Neutrophil (primary cell): ENCODE results near the gene SLC46A2.

ENCODE experiments used
- H3K27ac ChIP-seq: fragments of 200-600 bp; sonication (generic); 2 replicates; pipeline ENCODE4 v1.5.1; 2016; ENCODE audit warnings: mild to moderate bottlenecking, moderate library complexity
- H3K27me3 ChIP-seq: fragments of 200-600 bp; sonication (generic); 2 replicates; pipeline ENCODE4 v1.6.0; 2016; ENCODE audit warnings: mild to moderate bottlenecking
- H3K36me3 ChIP-seq: fragments of 200-600 bp; sonication (generic); 2 replicates; pipeline ENCODE4 v1.5.1; 2017
- H3K4me1 ChIP-seq, 2 experiments: fragments of 200-600 bp in 1 of 2; sonication (generic) in 1 of 2; 1 replicate in 1 of 2; 2 replicates in 1 of 2; pipeline versions ENCODE4 v1.5.1 to v1.6.1; 2013 to 2016; ENCODE audit warnings: low read depth in 1 of 2, low read length in 1 of 2, mild to moderate bottlenecking in 1 of 2, moderate library complexity in 1 of 2; ENCODE audit not compliant: control insufficient read depth in 1 of 2, insufficient read depth in 1 of 2
- H3K4me3 ChIP-seq, 2 experiments: fragments of 200-600 bp in 1 of 2; sonication (generic) in 1 of 2; 1 replicate in 1 of 2; 2 replicates in 1 of 2; pipeline ENCODE4 v1.5.1; 2013 to 2016; ENCODE audit warnings: low read depth in 1 of 2, low read length in 1 of 2, mild to moderate bottlenecking in 1 of 2, moderate library complexity in 1 of 2
- H3K9me3 ChIP-seq: fragments of 200-600 bp; sonication (generic); 2 replicates; pipeline ENCODE4 v1.5.1; 2016
- TF ChIP-seq, protein P1 (sequence below): fragments of 200-600 bp; sonication (generic); IDR thresholded peaks from 2 replicates; pipeline ENCODE4 v1.5.1; 2016; ENCODE audit warnings: antibody characterized with exemption

The SLC46A2 gene

DNA sequence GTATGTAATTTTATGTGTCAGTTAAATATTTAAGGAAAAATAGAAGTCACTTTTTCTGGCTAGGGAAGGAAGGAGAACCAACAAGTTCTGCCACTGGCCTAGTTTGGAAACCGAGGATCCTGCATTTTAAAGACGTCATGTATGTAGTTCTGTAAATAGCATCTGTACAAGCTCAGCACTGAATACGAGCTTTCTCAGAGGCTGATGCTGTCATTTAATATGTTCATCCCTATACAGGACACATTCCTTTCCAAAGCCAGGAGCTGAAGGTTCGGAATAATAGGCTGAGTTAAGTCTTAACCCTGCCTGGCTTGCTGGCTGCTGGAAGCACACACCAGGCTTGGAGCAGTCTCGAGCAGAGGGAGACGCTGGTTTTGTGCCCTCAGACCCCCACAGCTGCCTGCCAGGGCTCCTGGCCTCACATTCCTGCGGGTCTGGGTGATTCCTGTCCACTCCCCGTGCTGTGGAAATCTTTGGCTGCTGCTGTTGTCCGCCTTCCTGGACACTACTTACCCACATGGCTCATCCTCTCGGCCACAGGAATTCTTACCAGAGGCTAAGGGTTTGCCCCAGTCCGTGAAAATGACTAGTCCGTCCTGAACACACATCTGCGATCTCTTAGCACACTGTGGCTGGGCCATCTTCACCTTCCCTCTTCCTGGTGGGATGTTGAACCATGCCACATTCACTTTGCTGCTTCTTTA, 36.6 kb downstream of the SLC46A2 start:
- no peaks in the 10 kb centered on the region for H3K36me3 ChIP-seq
- no peaks in the 10 kb centered on the region for H3K9me3 ChIP-seq
- H3K4me3 ChIP-seq: no peak overlapping the region
- TF ChIP-seq, protein P1, sequence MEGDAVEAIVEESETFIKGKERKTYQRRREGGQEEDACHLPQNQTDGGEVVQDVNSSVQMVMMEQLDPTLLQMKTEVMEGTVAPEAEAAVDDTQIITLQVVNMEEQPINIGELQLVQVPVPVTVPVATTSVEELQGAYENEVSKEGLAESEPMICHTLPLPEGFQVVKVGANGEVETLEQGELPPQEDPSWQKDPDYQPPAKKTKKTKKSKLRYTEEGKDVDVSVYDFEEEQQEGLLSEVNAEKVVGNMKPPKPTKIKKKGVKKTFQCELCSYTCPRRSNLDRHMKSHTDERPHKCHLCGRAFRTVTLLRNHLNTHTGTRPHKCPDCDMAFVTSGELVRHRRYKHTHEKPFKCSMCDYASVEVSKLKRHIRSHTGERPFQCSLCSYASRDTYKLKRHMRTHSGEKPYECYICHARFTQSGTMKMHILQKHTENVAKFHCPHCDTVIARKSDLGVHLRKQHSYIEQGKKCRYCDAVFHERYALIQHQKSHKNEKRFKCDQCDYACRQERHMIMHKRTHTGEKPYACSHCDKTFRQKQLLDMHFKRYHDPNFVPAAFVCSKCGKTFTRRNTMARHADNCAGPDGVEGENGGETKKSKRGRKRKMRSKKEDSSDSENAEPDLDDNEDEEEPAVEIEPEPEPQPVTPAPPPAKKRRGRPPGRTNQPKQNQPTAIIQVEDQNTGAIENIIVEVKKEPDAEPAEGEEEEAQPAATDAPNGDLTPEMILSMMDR: no peak
- peaks cover 35 to 48% of the 10 kb centered on the region in 2 experiments for H3K4me1 ChIP-seq
- no peaks in the 10 kb centered on the region for H3K27me3 ChIP-seq
- no peak overlapping the region for H3K27ac ChIP-seq

DNA sequence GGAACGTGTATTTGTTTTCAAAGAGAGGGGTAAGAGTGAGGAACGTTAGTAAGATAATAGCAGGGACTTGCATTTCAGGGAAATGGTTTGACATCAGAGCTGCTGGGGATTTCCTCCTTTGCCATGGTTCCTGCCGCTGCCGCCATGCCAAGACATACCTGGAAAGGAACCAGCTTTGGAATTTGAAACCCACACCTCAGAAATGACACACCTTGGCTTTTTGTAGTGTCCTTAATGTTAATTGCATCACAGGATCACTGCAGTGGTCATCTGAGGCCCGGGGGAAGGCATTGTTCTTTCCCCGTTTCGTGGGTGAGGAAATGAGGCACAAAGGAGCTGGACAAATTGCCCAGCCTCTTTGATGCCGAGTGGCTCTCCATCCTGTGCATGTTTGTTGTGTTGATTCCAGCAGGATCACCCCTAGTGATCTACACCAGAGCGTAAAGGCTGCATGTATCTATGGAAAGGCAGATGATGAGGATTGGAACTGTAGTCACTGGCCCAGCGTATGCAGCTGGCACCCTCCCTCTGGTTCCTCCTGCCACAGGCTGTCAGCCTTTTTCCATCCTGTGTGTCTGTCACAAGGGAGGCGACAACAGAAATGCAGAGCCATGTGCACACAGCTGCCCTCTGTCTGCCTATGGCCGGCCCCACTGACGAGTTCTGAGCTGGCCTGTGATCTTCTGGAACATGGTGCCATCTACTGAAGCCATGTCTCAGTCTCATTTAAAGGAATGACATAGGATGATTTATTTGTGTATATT, 37.8 kb downstream of the SLC46A2 start:
- TF ChIP-seq, protein P1: no peak

DNA sequence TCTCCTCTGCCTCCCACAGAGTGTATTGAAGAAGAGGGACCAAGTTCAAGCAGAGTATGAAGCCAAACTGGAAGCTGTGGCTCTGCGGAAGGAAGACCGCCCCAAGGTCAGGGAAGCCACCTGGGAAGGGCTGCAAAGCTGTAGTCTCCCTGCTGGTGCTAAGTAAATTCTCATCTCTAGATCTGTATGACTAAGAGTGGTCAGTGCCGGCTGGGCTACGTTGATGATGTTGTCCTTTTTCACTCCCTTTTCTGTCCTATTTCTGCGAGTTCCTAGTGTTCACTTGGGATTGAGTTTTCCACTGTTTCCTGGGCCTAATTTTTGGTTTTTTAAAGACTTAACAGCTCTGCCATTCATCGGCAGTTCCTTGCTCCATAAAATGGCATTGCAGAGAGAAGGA, 39.8 kb downstream of the SLC46A2 start:
- H3K4me3 ChIP-seq: no peak overlapping the region
- H3K9me3 ChIP-seq: no peaks in the 10 kb centered on the region
- H3K4me1 ChIP-seq: peaks cover 36 to 46% of the 10 kb centered on the region in 2 experiments
- no peaks in the 10 kb centered on the region for H3K36me3 ChIP-seq
- peak overlapping the region; percentile 77 for H3K27ac ChIP-seq
- no peaks in the 10 kb centered on the region for H3K27me3 ChIP-seq
- TF ChIP-seq, protein P1: no peak

More for the DNA sequence above, 37.8 kb downstream of the SLC46A2 start:
- no peak overlapping the region for H3K27ac ChIP-seq
- no peaks in the 10 kb centered on the region for H3K36me3 ChIP-seq
- H3K27me3 ChIP-seq: no peaks in the 10 kb centered on the region
- H3K9me3 ChIP-seq: no peaks in the 10 kb centered on the region
- H3K4me3 ChIP-seq: no peak overlapping the region
- H3K4me1 ChIP-seq: peaks cover 36 to 48% of the 10 kb centered on the region in 2 experiments

DNA sequence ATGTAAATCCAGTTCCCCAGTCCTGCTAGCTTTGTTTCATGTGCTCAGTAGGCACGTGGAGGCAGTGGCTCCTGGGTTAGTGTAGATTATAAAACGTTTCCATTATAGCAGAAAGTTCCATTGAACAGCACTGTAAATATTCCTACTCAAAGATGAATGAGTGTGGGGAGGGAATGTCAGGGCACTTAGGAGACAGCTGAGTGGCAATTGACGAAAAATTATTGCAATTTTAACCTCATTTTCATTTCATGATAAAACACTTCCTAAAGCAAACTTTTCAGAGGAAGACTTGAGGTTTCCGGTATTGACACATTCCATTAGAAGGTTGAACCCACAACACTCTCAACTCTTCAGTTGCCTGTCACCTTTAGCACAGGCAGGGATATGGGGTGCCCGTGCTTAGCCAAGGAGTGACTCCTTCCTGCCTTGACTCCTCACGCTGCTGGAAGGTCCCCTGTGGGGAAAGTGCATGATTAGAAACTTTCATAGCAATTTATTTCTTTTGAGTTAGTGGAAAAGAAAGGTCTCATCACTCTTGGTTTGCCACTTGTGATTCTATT, 41.2 kb downstream of the SLC46A2 start:
- H3K4me3 ChIP-seq: peak overlapping the region in 1 of 2 experiments; percentile 41
- no peaks in the 10 kb centered on the region for H3K9me3 ChIP-seq
- H3K27ac ChIP-seq: peak overlapping the region; percentile 77
- H3K27me3 ChIP-seq: no peaks in the 10 kb centered on the region
- H3K4me1 ChIP-seq: peaks cover 36 to 40% of the 10 kb centered on the region in 2 experiments
- no peaks in the 10 kb centered on the region for H3K36me3 ChIP-seq
- TF ChIP-seq, protein P1: no peak

DNA sequence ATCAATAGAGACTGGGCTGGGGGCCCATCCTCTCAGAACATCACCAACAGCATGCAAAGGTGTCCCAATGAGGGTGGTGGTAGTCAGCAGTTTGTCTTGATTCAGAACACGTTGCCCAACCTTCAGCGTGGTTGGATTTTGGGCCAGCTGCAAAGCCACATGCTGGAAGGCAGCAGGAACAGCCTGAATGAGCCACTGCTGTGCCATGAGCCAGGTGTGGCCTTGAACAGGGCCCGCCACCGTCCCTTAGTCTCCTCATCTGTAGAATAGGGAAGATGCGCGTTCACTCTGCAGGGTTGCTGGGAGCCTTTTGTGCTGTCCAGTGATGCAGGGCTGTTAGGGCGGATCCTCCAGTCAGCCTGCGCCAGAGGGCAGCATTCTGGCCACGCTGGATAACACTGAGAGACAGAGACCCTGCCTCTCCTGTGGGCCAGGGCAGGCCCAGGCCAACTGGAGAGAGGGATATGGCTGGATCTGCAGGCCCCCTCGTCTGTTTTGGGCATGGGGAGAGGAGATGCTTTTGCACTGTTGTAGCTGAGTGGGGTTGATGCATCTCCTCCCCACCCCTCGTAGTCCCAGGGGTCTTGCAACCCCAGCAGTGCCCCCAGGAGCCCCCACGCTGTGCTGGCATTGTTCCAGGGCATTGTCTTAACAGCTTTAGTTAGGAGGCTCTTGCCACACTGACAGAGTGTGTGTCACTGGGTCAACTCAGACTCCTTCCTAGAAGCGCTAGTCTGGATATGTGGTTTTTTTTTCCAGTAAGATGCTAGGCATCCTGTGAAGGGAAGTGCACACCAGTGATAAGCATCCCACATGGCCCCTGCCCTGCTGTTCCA, 42.1 kb downstream of the SLC46A2 start:
- Histone ChIP-seq H3K36me3 (no peaks in the 10 kb centered on the region), H3K4me1 (peaks cover 36 to 40% of the 10 kb centered on the region in 2 experiments), H3K27me3 (no peaks in the 10 kb centered on the region), H3K4me3 (peak overlapping the region in 1 of 2 experiments; percentile 41), H3K27ac (peak overlapping the region; percentile 77), H3K9me3 (no peaks in the 10 kb centered on the region)
- TF ChIP-seq, protein P1: no peak
